HUDEP-2 (cell line): ENCODE measurements around the gene PPP1R18.
"Not testable (repeated sequence)": the region's sequence is repeated elsewhere in the genome, so short reads cannot be mapped to it uniquely, and the experiment has no call there.

Source experiments
- DNase-seq, 76 experiments: peaks; one replicate each; lab custom pipeline; 2025; ENCODE audit not compliant: unreplicated experiment in 76 of 76; lab: John Stamatoyannopoulos, UW

Gene PPP1R18

DNA sequence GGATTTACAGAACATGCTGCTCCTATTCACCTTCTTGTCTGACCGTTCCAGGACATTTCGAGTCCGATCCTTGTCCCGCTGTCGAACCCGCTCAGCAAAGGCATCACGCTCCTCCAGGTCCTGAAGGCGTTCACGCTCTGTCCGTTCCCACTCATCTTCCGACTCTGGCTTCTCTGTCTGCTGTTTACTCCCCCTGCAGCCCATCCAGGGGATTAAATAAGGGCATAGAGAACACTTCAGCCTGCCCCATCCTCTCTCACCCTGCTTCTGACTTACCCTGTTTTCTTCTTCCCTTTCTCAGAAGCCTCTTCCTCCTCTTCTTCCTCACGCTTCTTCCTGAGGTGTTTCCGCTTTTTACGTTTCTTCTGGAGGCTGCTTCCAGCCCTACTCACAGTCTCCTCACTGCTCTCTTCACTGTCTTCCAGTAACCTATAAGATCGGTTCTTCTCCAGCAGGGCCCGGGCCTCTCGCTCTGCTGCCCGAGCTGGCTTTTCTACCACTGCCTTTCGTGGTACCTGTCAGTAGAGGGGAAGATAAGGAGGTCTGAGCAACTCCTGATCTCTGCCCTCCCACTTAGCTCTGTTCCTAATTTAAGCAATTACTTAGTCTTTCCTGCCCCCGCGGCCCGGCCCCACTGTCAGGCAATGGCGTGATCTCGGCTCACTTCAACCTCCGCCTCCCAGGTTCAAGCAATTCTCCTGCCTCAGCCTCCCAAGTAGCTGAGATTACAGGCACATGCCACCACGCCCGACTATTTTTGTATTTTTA lies 15.5 kb downstream of the PPP1R18 start:
- peak in 1 of 76 experiments; percentile 7 for DNase-seq

DNA sequence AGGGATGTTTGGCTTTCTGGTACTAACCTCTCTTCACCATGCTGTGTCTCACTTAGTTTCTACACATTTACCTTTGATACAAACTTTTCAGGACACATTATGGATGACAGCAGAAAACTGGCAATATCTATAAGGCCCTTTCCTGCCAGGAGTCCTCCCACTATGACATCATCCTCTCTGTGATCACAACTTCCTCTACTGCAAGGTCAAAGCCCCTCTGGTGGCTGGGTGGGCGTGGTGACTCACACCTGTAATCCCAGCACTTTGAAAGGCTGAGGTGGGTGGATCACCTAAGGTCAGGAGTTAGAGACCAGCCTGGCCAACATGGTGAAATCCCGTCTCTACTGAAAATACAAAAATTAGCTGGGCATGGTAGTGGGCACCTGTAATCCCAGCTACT lies 20.1 kb downstream of the PPP1R18 start:
- DNase-seq, result not testable (repeated sequence)

GRCh38 chr6:30664994-30665767 lies 21.3 kb downstream of the PPP1R18 start:
- no peak for DNase-seq

- DNase-seq, result not testable (repeated sequence)
Observed at GRCh38 chr6:30657922-30658321, 28.5 kb downstream of the PPP1R18 start.

GRCh38 chr6:30657454-30657853 lies 29.0 kb downstream of the PPP1R18 start:
- no peak for DNase-seq

DNA sequence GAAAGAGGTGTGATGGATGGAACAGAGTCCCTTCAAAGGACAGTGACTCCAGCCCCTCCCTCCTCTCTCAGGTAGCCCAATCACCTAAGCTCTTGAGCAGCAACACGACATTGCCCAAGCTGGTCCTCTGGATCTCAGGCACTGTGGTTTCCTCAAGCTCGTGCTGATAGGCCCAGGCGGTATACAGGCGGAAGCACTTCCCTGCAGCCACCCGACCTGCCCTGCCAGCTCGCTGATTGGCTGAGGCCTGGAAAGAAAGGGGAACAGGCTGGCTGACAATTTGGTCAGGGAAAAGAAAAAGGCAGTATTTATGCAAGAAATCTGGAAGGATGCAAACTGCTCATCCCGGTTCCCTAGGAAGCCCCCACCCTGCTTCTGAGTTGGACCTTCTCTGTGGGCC lies 29.9 kb downstream of the PPP1R18 start:
- no peak for DNase-seq

GRCh38 chr6:30655743-30656094 lies 30.7 kb downstream of the PPP1R18 start:
- DNase-seq, result no peak

GRCh38 chr6:30654798-30655742 lies 31.4 kb downstream of the PPP1R18 start:
- no peak for DNase-seq

GRCh38 chr6:30651143-30651542 lies 35.3 kb downstream of the PPP1R18 start:
- no peak for DNase-seq

DNA sequence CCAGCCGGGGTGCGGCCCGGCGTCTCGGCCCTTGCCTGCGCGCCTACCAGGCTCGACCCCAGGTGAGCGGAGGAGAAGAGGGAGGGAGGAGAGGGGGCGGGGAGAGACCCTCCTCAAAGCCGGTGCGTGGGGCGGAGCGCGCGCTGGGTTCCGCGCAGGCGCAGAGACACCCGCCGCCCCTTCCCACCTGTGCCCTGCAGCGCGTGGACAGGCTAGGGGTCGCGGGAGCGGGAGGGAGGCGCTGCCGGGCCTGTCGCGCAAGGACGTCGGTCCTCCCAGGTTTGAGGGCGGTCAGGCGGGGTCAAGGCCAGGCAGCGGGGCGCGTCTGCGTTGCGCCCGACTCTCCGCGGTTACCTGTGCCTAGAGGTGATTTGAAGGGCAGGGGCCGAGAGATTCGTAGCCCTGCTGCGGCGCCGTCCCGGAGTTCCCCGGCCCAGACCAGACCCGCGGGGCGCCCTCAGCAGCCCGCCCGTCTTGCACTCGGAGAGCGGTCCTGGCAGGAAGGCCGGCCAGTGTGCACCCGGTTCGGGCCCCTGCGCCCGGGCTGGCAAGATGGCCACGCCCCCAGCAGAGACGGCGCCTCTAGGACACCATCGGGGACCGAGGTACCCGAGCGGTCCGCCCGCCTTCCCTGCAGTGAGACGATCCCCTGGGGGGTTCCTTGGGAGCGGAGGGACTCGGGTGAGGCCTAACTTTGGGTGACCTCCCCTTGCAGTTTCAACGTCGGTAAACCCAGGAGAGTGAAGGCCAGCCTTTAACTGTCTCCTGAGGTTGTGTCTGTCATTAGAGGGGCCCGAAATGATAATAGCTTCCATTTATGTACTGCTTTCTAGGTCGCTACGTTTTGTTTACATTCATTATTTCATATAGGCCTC lies 39.0 kb downstream of the PPP1R18 start:
- DNase-seq, result peak in 74 of 76 experiments; percentile 20 to 93 (median 74)

GRCh38 chr6:30646450-30647241 lies 39.8 kb downstream of the PPP1R18 start, which contains the start of gene C6orf136:
TSS of gene C6orf136 (plus strand) at chr6:30647133. CDS start at chr6:30647232, 99 bp downstream.
- peak in 74 of 76 experiments; percentile 62 to 96 (median 90) for DNase-seq

DNA sequence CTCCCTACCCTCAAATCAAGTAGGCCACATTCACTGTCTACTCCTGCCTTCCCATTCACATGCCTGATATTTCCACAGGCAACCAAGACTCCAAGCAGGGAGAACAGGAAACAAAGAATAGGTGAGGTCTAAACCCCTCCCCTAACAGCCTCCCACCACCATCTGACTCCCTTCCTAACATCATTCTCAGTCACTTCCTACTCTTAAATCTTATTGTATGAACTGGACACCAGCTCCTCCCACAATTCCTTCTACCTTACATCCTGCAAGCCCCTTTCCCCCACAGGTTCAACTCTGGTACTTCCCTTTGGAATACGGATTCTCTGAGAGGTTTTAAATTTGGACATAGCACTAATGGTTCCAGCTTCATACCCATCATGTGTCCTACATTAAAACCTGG lies 40.5 kb downstream of the PPP1R18 start:
- no peak for DNase-seq

GRCh38 chr6:30644769-30645168 lies 41.7 kb downstream of the PPP1R18 start:
- DNase-seq, result no peak

DNA sequence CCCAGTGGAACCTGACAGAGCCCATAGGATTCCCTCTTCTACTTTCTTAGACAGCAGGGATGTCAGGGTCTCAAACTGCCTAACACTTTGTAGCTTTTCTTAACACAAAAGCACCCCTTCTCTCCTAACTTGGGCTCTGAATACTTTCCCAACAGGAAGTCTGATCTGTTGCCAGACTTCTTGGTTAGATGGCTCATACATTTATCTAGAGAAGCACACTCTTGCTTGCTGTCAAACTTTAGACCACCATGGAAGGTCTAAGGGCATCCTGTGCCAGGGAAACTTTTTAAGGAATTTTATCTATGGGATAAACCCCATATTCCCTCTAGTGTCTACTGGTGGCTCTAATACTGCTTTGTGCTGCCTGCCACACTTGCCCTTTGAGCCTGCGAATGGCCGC lies 42.8 kb downstream of the PPP1R18 start:
- DNase-seq, result no peak

GRCh38 chr6:30641048-30641447 lies 45.4 kb downstream of the PPP1R18 start:
- no peak for DNase-seq

GRCh38 chr6:30640481-30640880 lies 46.0 kb downstream of the PPP1R18 start:
- peak in 14 of 76 experiments; percentile 1 to 22 (median 12) for DNase-seq

DNA sequence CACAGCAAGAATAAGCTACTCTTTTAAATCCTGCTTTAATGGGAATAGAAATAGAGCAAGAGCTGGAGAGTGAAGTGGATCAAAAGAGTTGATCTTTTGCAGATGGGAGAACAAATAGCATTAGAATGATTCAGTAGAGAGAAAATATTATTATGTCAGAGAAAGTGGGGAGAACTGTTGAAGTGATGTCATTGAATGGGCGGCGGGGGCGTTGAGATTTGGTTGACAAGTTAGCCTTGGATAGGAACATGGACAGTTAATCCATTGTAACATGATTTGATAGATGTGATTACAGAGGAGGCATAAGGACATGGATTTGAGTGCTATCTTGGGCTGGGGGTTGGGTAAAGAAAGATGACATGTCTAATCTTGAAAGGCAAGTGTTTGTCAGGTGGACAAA lies 50.6 kb downstream of the PPP1R18 start:
- no peak for DNase-seq

DNA sequence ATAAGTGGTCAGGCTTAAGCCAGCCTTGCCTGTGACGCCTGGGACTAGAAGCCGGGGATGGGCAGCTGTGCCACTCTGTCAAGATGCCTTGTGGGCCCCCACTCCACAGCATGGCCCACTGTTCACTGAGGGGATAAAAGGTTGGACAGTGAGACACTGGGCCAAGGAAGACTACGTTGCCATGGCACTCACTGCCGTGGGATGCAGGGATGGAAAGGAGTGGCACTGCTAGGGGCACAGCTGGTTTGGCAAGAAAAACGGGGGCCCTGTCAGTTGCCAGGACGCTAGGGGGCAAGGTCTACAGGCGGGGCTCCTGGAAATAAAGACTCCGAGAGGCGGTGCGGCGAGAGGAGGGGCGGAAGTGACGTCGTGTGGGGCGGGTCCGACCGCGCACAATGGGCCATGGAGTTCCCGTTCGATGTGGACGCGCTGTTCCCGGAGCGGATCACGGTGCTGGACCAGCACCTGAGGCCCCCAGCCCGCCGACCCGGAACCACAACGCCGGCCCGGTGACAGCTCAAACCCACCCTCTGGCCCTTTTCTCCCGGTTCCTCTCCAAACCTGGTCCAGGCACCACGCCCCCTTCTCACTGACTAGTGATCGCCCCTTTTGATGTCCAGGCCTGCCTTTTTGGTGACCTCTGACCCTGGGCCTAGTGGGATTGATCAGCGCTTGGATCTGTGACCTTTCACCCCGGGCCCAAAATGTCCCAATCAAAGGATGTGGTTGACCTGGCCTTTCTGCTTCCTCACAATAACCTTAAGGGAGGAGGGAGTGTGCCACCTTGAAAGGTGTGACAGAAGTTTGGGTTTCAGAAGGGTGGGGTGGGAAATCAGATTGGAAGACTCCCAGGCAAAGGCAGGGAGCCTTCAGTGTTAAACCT lies 59.7 kb downstream of the PPP1R18 start, which contains the start of gene ATAT1:
TSS of gene ATAT1 (plus strand) at position 391 of the 883 bp plus-strand sequence.
- peak in 72 of 76 experiments; percentile 38 to 90 (median 76) for DNase-seq
